Mesenchymal stem cell (in vitro differentiated cells and primary cell): ENCODE results near the gene TMEM11.
A peak's percentile ranks its signal among the peaks of the same experiment; 100 is the strongest.

Experiments
- DNase-seq: peaks from one replicate; pipeline ENCODE4 v3.0.0-alpha.2; 2013
- H2AFZ ChIP-seq: one replicate; pipeline ENCODE4 v1.6.1; 2013; ENCODE audit warnings: low read depth, mild to moderate bottlenecking, control low read depth, inconsistent platforms, low read length, moderate library complexity
- H2AK5ac ChIP-seq: 2 replicates; pipeline ENCODE4 v1.6.1; 2013; ENCODE audit warnings: low read length, moderate library complexity, mild to moderate bottlenecking, inconsistent platforms; ENCODE audit not compliant: severe bottlenecking
- H2BK120ac ChIP-seq: one replicate; pipeline ENCODE4 v1.6.1; 2013; ENCODE audit warnings: low read depth, mild to moderate bottlenecking, inconsistent platforms, low read length, moderate library complexity
- H2BK12ac ChIP-seq, 2 experiments: one replicate each; pipeline ENCODE4 v1.6.1; 2013; ENCODE audit warnings: inconsistent platforms in 2 of 2, low read length in 2 of 2, mild to moderate bottlenecking in 2 of 2, moderate library complexity in 2 of 2, control low read depth in 1 of 2
- H2BK15ac ChIP-seq: one replicate; pipeline ENCODE4 v1.6.1; 2013; ENCODE audit warnings: mild to moderate bottlenecking, low read depth, inconsistent platforms; ENCODE audit not compliant: poor library complexity, severe bottlenecking
- H2BK5ac ChIP-seq: 2 replicates; pipeline ENCODE4 v1.6.1; 2013; ENCODE audit warnings: low read depth, mild to moderate bottlenecking, low read length, control low read depth, inconsistent platforms; ENCODE audit not compliant: poor library complexity, severe bottlenecking
- H3K14ac ChIP-seq, 2 experiments: one replicate each; pipeline ENCODE4 v1.6.1; 2013; ENCODE audit warnings: inconsistent platforms in 2 of 2, low read length in 2 of 2, control low read depth in 1 of 2, mild to moderate bottlenecking in 1 of 2, moderate library complexity in 1 of 2
- H3K18ac ChIP-seq, 2 experiments: one replicate each; pipeline ENCODE4 v1.6.1; 2013; ENCODE audit warnings: inconsistent platforms in 2 of 2, low read length in 2 of 2, control low read depth in 1 of 2, low read depth in 1 of 2, mild to moderate bottlenecking in 1 of 2
- H3K23ac ChIP-seq, 2 experiments: one replicate each; pipeline ENCODE4 v1.6.1; 2013; ENCODE audit warnings: inconsistent platforms in 2 of 2, low read length in 2 of 2, mild to moderate bottlenecking in 2 of 2, moderate library complexity in 2 of 2, control low read depth in 1 of 2
- H3K27ac ChIP-seq: 2 replicates; pipeline ENCODE4 v1.5.1; 2013; ENCODE audit warnings: mild to moderate bottlenecking, moderate library complexity, low read length, control low read depth, inconsistent platforms; ENCODE audit not compliant: poor library complexity, severe bottlenecking
- H3K27me3 ChIP-seq, 2 experiments: 2 replicates each; pipeline versions ENCODE4 v1.6.1 to v1.7.0; 2013; ENCODE audit warnings: low read length in 2 of 2, mild to moderate bottlenecking in 2 of 2, moderate library complexity in 2 of 2, control low read depth in 1 of 2, inconsistent platforms in 1 of 2; ENCODE audit not compliant: control insufficient read depth in 1 of 2, insufficient read depth in 1 of 2
- H3K36me3 ChIP-seq, 2 experiments: 2 replicates each; pipeline versions ENCODE4 v1.6.1 to v1.7.0; 2013; ENCODE audit warnings: low read length in 2 of 2, control low read depth in 1 of 2, inconsistent platforms in 1 of 2, low read depth in 1 of 2, mild to moderate bottlenecking in 1 of 2; ENCODE audit not compliant: insufficient read depth in 2 of 2, control insufficient read depth in 1 of 2
- H3K4ac ChIP-seq, 2 experiments: one replicate each; pipeline ENCODE4 v1.6.1; 2013; ENCODE audit warnings: inconsistent platforms in 2 of 2, low read length in 2 of 2, mild to moderate bottlenecking in 2 of 2, moderate library complexity in 2 of 2, control low read depth in 1 of 2, low read depth in 1 of 2
- H3K4me1 ChIP-seq: 2 replicates; pipeline ENCODE4 v1.6.1; 2013; ENCODE audit warnings: low read depth, low read length, control low read depth; ENCODE audit not compliant: control insufficient read depth, insufficient read depth
- H3K4me2 ChIP-seq: 2 replicates; pipeline ENCODE4 v1.6.1; 2013; ENCODE audit warnings: low read length, mild to moderate bottlenecking, inconsistent platforms; ENCODE audit not compliant: poor library complexity, severe bottlenecking
- H3K4me3 ChIP-seq, 2 experiments: 2 replicates each; pipeline versions ENCODE4 v1.5.1 to v1.7.0; 2013; ENCODE audit warnings: low read length in 2 of 2, mild to moderate bottlenecking in 2 of 2, control low read depth in 1 of 2, low read depth in 1 of 2; ENCODE audit not compliant: insufficient read depth in 1 of 2
- H3K79me1 ChIP-seq: replicated peaks from 2 replicates; pipeline ENCODE4 v1.6.1; 2013; ENCODE audit warnings: mild to moderate bottlenecking, control low read depth, low read length, inconsistent platforms; ENCODE audit not compliant: poor library complexity, severe bottlenecking
- H3K9ac ChIP-seq: 2 replicates; pipeline ENCODE4 v1.7.0; 2013; ENCODE audit warnings: mild to moderate bottlenecking, low read length, moderate library complexity
- H3K9me3 ChIP-seq: 2 replicates; pipeline ENCODE4 v1.7.0; 2013; ENCODE audit warnings: mild to moderate bottlenecking, low read length; ENCODE audit not compliant: control insufficient read depth
- H4K8ac ChIP-seq: one replicate; pipeline ENCODE4 v1.6.1; 2013; ENCODE audit warnings: inconsistent platforms, mild to moderate bottlenecking, low read length, moderate library complexity
- H4K91ac ChIP-seq: one replicate; pipeline ENCODE4 v1.6.1; 2013; ENCODE audit warnings: mild to moderate bottlenecking, low read length, inconsistent platforms
- WGBS: methylation state at CpG from one replicate; pipeline ENCODE4 v1.1.7; 2013; ENCODE audit warnings: mixed read lengths; 5-methylcytosine and 5-hydroxymethylcytosine counted together

The TMEM11 gene

GRCh38 chr17:21165922-21166594 lies 47.9 kb downstream of the TMEM11 start:
- H3K9ac ChIP-seq = peak overlapping the region; percentile 83
- H3K23ac ChIP-seq = no peak overlapping the region
- no peak for DNase-seq
- H3K4ac ChIP-seq = no peak overlapping the region
- no peak overlapping the region for H3K14ac ChIP-seq
- no peak overlapping the region for H3K18ac ChIP-seq
- H3K27me3 ChIP-seq = no peaks in the 10 kb centered on the region
- WGBS = 93% methylated on average over 9 of the region's 11 CpGs
- H3K27ac ChIP-seq = no peak overlapping the region
- H2AFZ ChIP-seq = no peak overlapping the region
- no peak overlapping the region for H4K8ac ChIP-seq
- H2BK5ac ChIP-seq = no peak overlapping the region
- no peaks in the 10 kb centered on the region for H3K36me3 ChIP-seq
- H2AK5ac ChIP-seq = no peak overlapping the region
- no peak overlapping the region for H2BK15ac ChIP-seq
- H3K4me3 ChIP-seq = peak overlapping the region in 1 of 2 experiments; percentile 52
- no peak overlapping the region for H3K4me2 ChIP-seq
- peaks cover 2% of the 10 kb centered on the region for H3K4me1 ChIP-seq
- H2BK12ac ChIP-seq = no peak overlapping the region
- H2BK120ac ChIP-seq = no peak overlapping the region
- H3K79me1 ChIP-seq = peaks cover 24% of the 10 kb centered on the region
- H3K9me3 ChIP-seq = no peaks in the 10 kb centered on the region
- H4K91ac ChIP-seq = no peak overlapping the region

- Histone ChIP-seq H3K9me3 (no peaks in the 10 kb centered on the region), H3K4me2 (no peak overlapping the region), H3K27ac (no peak overlapping the region), H3K4ac (no peak overlapping the region), H2AFZ (no peak overlapping the region), H3K9ac (peak overlapping the region; percentile 46), H4K8ac (no peak overlapping the region), H2BK120ac (no peak overlapping the region), H3K27me3 (no peaks in the 10 kb centered on the region), H3K79me1 (peaks cover 18% of the 10 kb centered on the region), H2BK12ac (no peak overlapping the region), H2AK5ac (no peak overlapping the region), H3K36me3 (no peaks in the 10 kb centered on the region), H3K4me3 (peak overlapping the region in 1 of 2 experiments; percentile 7), H3K14ac (no peak overlapping the region), H4K91ac (no peak overlapping the region), H3K18ac (no peak overlapping the region), H2BK15ac (no peak overlapping the region), H3K23ac (no peak overlapping the region), H3K4me1 (no peaks in the 10 kb centered on the region), H2BK5ac (no peak overlapping the region)
- DNase-seq = no peak
- WGBS = 89% methylated on average over 5 of the region's 5 CpGs
Measured at GRCh38 chr17:21164620-21165019, 49.3 kb downstream of the TMEM11 start.

- Histone ChIP-seq H2BK12ac (no peak overlapping the region), H3K27ac (no peak overlapping the region), H3K79me1 (peaks cover 15% of the 10 kb centered on the region), H4K8ac (no peak overlapping the region), H3K9ac (peak overlapping the region; percentile 39), H2AK5ac (no peak overlapping the region), H3K4ac (no peak overlapping the region), H2BK15ac (no peak overlapping the region), H3K4me2 (no peak overlapping the region), H3K27me3 (no peaks in the 10 kb centered on the region), H3K18ac (no peak overlapping the region), H2BK120ac (no peak overlapping the region), H3K9me3 (no peaks in the 10 kb centered on the region), H2BK5ac (no peak overlapping the region), H3K4me1 (no peaks in the 10 kb centered on the region), H2AFZ (no peak overlapping the region), H4K91ac (no peak overlapping the region), H3K36me3 (no peaks in the 10 kb centered on the region), H3K4me3 (peak overlapping the region in 1 of 2 experiments; percentile 7), H3K14ac (no peak overlapping the region), H3K23ac (no peak overlapping the region)
- WGBS = 100% methylated on average over 5 of the region's 6 CpGs
- DNase-seq = no peak
Measured at GRCh38 chr17:21164216-21164615, 49.7 kb downstream of the TMEM11 start.

- Histone ChIP-seq H3K27ac (no peak overlapping the region), H2BK12ac (no peak overlapping the region), H4K8ac (no peak overlapping the region), H2BK120ac (no peak overlapping the region), H2AK5ac (no peak overlapping the region), H2BK15ac (no peak overlapping the region), H3K9me3 (no peaks in the 10 kb centered on the region), H3K4ac (no peak overlapping the region), H4K91ac (no peak overlapping the region), H3K79me1 (peaks cover 11% of the 10 kb centered on the region), H3K36me3 (no peaks in the 10 kb centered on the region), H2BK5ac (no peak overlapping the region), H2AFZ (no peak overlapping the region), H3K9ac (peak overlapping the region; percentile 30), H3K4me3 (no peak overlapping the region), H3K18ac (no peak overlapping the region), H3K23ac (no peak overlapping the region), H3K4me1 (no peaks in the 10 kb centered on the region), H3K4me2 (no peak overlapping the region), H3K27me3 (no peaks in the 10 kb centered on the region), H3K14ac (no peak overlapping the region)
- DNase-seq = no peak
- 100% methylated on average over 3 of the region's 6 CpGs for WGBS
Measured at GRCh38 chr17:21163101-21163500, 50.9 kb downstream of the TMEM11 start.
